ENCODE data around the gene TP73. TPM values are rescaled to one million over a fixed set of nuclear protein-coding genes. Genes with fewer than 3 reads are reported as not detected.

TP73 gene
- polyA plus RNA-seq, 1 donor from 2014 or later, result not detected

- TF ChIP-seq, protein P1, sequence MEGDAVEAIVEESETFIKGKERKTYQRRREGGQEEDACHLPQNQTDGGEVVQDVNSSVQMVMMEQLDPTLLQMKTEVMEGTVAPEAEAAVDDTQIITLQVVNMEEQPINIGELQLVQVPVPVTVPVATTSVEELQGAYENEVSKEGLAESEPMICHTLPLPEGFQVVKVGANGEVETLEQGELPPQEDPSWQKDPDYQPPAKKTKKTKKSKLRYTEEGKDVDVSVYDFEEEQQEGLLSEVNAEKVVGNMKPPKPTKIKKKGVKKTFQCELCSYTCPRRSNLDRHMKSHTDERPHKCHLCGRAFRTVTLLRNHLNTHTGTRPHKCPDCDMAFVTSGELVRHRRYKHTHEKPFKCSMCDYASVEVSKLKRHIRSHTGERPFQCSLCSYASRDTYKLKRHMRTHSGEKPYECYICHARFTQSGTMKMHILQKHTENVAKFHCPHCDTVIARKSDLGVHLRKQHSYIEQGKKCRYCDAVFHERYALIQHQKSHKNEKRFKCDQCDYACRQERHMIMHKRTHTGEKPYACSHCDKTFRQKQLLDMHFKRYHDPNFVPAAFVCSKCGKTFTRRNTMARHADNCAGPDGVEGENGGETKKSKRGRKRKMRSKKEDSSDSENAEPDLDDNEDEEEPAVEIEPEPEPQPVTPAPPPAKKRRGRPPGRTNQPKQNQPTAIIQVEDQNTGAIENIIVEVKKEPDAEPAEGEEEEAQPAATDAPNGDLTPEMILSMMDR (IDR thresholded peaks at IDR 0.05; ENCODE audit: poor library complexity, severe bottlenecking), result no peak
- TF ChIP-seq MXI1 (conservative IDR thresholded peaks at IDR 0.05; ENCODE audit: poor library complexity, severe bottlenecking) (no peak), EZH2 (IDR thresholded peaks at IDR 0.05; ENCODE audit: borderline replicate concordance, insufficient read depth, low read length, poor library complexity, severe bottlenecking) (no peak), SMC3 (conservative IDR thresholded peaks at IDR 0.05; ENCODE audit: poor library complexity) (no peak), RAD21 (conservative IDR thresholded peaks at IDR 0.05) (no peak), POLR2AphosphoS5 (IDR thresholded peaks at IDR 0.05) (no peak)
- Histone ChIP-seq H3K27me3 (ENCODE audit: insufficient read depth, low read depth, low read length) (no peaks in the 10 kb centered on the region), H2AFZ (ENCODE audit: low read depth, low read length) (no peak overlapping the region), H3K27ac (ENCODE audit: low read length) (no peak overlapping the region), H3K79me2 (replicated peaks; ENCODE audit: insufficient read depth, low read length) (peaks cover 5% of the 10 kb centered on the region), H4K20me1 (ENCODE audit: insufficient read depth) (no peaks in the 10 kb centered on the region), H3F3A (ENCODE audit: insufficient read depth, low read length, poor library complexity, severe bottlenecking) (no peaks in the 10 kb centered on the region), H3K9ac (ENCODE audit: low read length) (no peak overlapping the region), H3K36me3 (ENCODE audit: insufficient read depth, low read length) (no peaks in the 10 kb centered on the region), H3K4me2 (ENCODE audit: low read length) (no peak overlapping the region), H3K4me3 (ENCODE audit: low read length) (no peak overlapping the region), H3K9me2 (ENCODE audit: insufficient read depth, low read length) (no peaks in the 10 kb centered on the region), H3K9me3 (ENCODE audit: low read length) (no peaks in the 10 kb centered on the region)
These were observed 91.1 kb downstream of the TP73 start for GRCh38 chr1:3743421-3743820.

DNA sequence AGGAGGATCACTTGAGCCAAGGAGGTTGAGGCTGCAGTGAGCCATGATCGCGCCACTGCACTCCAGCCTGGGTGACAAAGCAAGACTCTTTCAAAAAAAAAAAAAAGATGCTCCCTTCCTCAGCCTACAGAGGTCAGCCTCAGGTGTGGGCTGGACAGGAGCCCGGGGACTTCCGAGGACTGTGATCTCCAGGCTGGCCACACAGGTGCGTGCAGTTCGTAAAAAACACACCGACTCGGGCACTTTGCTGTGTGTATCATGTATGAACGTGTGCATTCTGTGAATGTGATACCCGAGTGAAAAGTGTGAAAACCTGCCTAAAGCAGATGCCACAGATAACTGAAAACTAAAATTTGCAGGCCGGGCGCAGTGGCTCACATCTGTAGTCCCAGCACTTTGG lies 91.5 kb downstream of the TP73 start:
- H3K4me3 ChIP-seq (ENCODE audit: low read length), result no peak overlapping the region
- TF ChIP-seq SMC3 (conservative IDR thresholded peaks at IDR 0.05; ENCODE audit: poor library complexity) (no peak), TAF1 (IDR thresholded peaks at IDR 0.05; ENCODE audit: low read depth) (no peak), MXI1 (conservative IDR thresholded peaks at IDR 0.05; ENCODE audit: poor library complexity, severe bottlenecking) (no peak), POLR2AphosphoS5 (IDR thresholded peaks at IDR 0.05) (no peak), EZH2 (IDR thresholded peaks at IDR 0.05; ENCODE audit: borderline replicate concordance, insufficient read depth, low read length, poor library complexity, severe bottlenecking) (no peak), EP300 (conservative IDR thresholded peaks at IDR 0.05; ENCODE audit: poor library complexity, severe bottlenecking) (no peak), RAD21 (conservative IDR thresholded peaks at IDR 0.05) (no peak), REST (IDR thresholded peaks at IDR 0.05; ENCODE audit: borderline replicate concordance) (no peak)
- TF ChIP-seq, protein P1 (IDR thresholded peaks at IDR 0.05; ENCODE audit: poor library complexity, severe bottlenecking), result no peak
- H3K9me2 ChIP-seq (ENCODE audit: insufficient read depth, low read length), result no peaks in the 10 kb centered on the region
- no peak overlapping the region for H3K4me2 ChIP-seq (ENCODE audit: low read length)
- no peaks in the 10 kb centered on the region for H4K20me1 ChIP-seq (ENCODE audit: insufficient read depth)
- H3K27me3 ChIP-seq (ENCODE audit: insufficient read depth, low read depth, low read length), result no peaks in the 10 kb centered on the region
- H3K36me3 ChIP-seq (ENCODE audit: insufficient read depth, low read length), result no peaks in the 10 kb centered on the region
- H3K27ac ChIP-seq (ENCODE audit: low read length), result no peak overlapping the region
- H3K9me3 ChIP-seq (ENCODE audit: low read length), result no peaks in the 10 kb centered on the region
- H3F3A ChIP-seq (ENCODE audit: insufficient read depth, low read length, poor library complexity, severe bottlenecking), result no peaks in the 10 kb centered on the region
- H2AFZ ChIP-seq (ENCODE audit: low read depth, low read length), result no peak overlapping the region
- H3K79me2 ChIP-seq (replicated peaks; ENCODE audit: insufficient read depth, low read length), result peaks cover 5% of the 10 kb centered on the region
- H3K9ac ChIP-seq (ENCODE audit: low read length), result no peak overlapping the region

Data from neural cell (in vitro differentiated cells).